Neuronal stem cell (in vitro differentiated cells): ENCODE data around the gene VGLL4.

Experiments
- DNase-seq: peaks from one replicate; pipeline ENCODE4 v3.0.0-alpha.2; 2013; ENCODE audit warnings: low spot score
- H2AFZ ChIP-seq: one replicate; pipeline ENCODE4 v1.6.1; 2013; ENCODE audit warnings: mild to moderate bottlenecking, low read length, inconsistent platforms
- H2AK5ac ChIP-seq: 2 replicates; pipeline ENCODE4 v1.6.1; 2013; ENCODE audit warnings: low read depth, mild to moderate bottlenecking, inconsistent platforms, low read length, moderate library complexity, mixed read lengths
- H2BK120ac ChIP-seq: 2 replicates; pipeline ENCODE4 v1.6.1; 2013; ENCODE audit warnings: low read depth, mild to moderate bottlenecking, inconsistent platforms, low read length, moderate library complexity, mixed read lengths
- H2BK12ac ChIP-seq: one replicate; pipeline ENCODE4 v1.6.1; 2013; ENCODE audit warnings: low read length, inconsistent platforms
- H2BK15ac ChIP-seq: 2 replicates; pipeline ENCODE4 v1.6.1; 2013; ENCODE audit warnings: mild to moderate bottlenecking, low read length, inconsistent platforms, mixed read lengths
- H2BK5ac ChIP-seq: one replicate; pipeline ENCODE4 v1.6.1; 2013; ENCODE audit warnings: inconsistent platforms, mild to moderate bottlenecking, low read length, moderate library complexity
- H3K14ac ChIP-seq: one replicate; pipeline ENCODE4 v1.6.1; 2013; ENCODE audit warnings: low read length, inconsistent platforms
- H3K18ac ChIP-seq: 2 replicates; pipeline ENCODE4 v1.6.1; 2013; ENCODE audit warnings: low read length, inconsistent platforms
- H3K23ac ChIP-seq: 2 replicates; pipeline ENCODE4 v1.6.1; 2013; ENCODE audit warnings: low read depth, mild to moderate bottlenecking, mixed read lengths, low read length, inconsistent platforms; ENCODE audit not compliant: poor library complexity
- H3K27ac ChIP-seq: replicated peaks from 3 replicates; pipeline ENCODE4 v1.5.1; 2013; ENCODE audit warnings: low read length, inconsistent platforms
- H3K27me3 ChIP-seq, 3 experiments: 2 replicates each; pipeline ENCODE4 v1.6.1; 2013; ENCODE audit warnings: low read length in 3 of 3, mild to moderate bottlenecking in 2 of 3, inconsistent platforms in 1 of 3, low read depth in 1 of 3, mixed read lengths in 1 of 3, moderate library complexity in 1 of 3; ENCODE audit not compliant: control insufficient read depth in 3 of 3, insufficient read depth in 3 of 3
- H3K36me3 ChIP-seq, 2 donors: replicated peaks in 1 of 2; 2 replicates each; pipeline ENCODE4 v1.6.1; 2013; ENCODE audit warnings: low read length in 2 of 2; ENCODE audit not compliant: control insufficient read depth in 2 of 2, insufficient read depth in 2 of 2
- H3K4ac ChIP-seq: 2 replicates; pipeline ENCODE4 v1.6.1; 2013; ENCODE audit warnings: inconsistent platforms, mild to moderate bottlenecking, low read length, moderate library complexity
- H3K4me1 ChIP-seq, 2 donors: 1 replicate in 1 of 2; 2 replicates in 1 of 2; pipeline ENCODE4 v1.6.1; 2013; ENCODE audit warnings: low read length in 2 of 2, low read depth in 1 of 2; ENCODE audit not compliant: control insufficient read depth in 2 of 2, insufficient read depth in 1 of 2
- H3K4me2 ChIP-seq: one replicate; pipeline ENCODE4 v1.6.1; 2013; ENCODE audit warnings: mild to moderate bottlenecking, low read length, inconsistent platforms; ENCODE audit not compliant: insufficient read depth, poor library complexity, severe bottlenecking
- H3K4me3 ChIP-seq, 2 donors: 2 replicates each; pipeline ENCODE4 v1.5.1; 2013; ENCODE audit warnings: low read length in 2 of 2, mild to moderate bottlenecking in 2 of 2, inconsistent platforms in 1 of 2, moderate library complexity in 1 of 2
- H3K79me1 ChIP-seq: one replicate; pipeline ENCODE4 v1.6.1; 2013; ENCODE audit warnings: low read depth, mild to moderate bottlenecking, inconsistent platforms, low read length, moderate library complexity
- H3K9ac ChIP-seq: one replicate; pipeline ENCODE4 v1.6.1; 2013; ENCODE audit warnings: mild to moderate bottlenecking, low read depth, low read length, inconsistent platforms; ENCODE audit not compliant: poor library complexity
- H3K9me3 ChIP-seq, 2 donors: replicated peaks in 1 of 2; 2 replicates each; pipeline versions ENCODE3 to v1.6.1; 2013; ENCODE audit warnings: low read length in 2 of 2, mild to moderate bottlenecking in 2 of 2, inconsistent platforms in 1 of 2, low read depth in 1 of 2, mixed read lengths in 1 of 2, moderate library complexity in 1 of 2; ENCODE audit not compliant: control insufficient read depth in 2 of 2, insufficient read depth in 1 of 2
- H4K8ac ChIP-seq: one replicate; pipeline ENCODE4 v1.6.1; 2013; ENCODE audit warnings: low read depth, mild to moderate bottlenecking, inconsistent platforms, low read length, moderate library complexity
- H4K91ac ChIP-seq: one replicate; pipeline ENCODE4 v1.6.1; 2013; ENCODE audit warnings: low read length, low read depth, mild to moderate bottlenecking, inconsistent platforms; ENCODE audit not compliant: poor library complexity
- WGBS, 2 donors: extraction: QIAGEN DNeasy Blood & Tissue Kit; methylation state at CpG; one replicate each; pipeline ENCODE4 v1.1.7; 2013; ENCODE audit warnings: missing lambda C conversion rate in 2 of 2, mixed read lengths in 1 of 2; ENCODE audit not compliant: insufficient read length in 2 of 2, insufficient replicate concordance in 1 of 2; ENCODE audit errors: extremely low coverage in 2 of 2; 5-methylcytosine and 5-hydroxymethylcytosine counted together

Gene VGLL4

GRCh38 chr3:11627612-11628011, 16.1 kb downstream of the VGLL4 start:
- Histone ChIP-seq H2BK5ac (no peak overlapping the region), H3K18ac (no peak overlapping the region), H3K9ac (no peak overlapping the region), H3K14ac (no peak overlapping the region), H3K4ac (no peak overlapping the region), H3K79me1 (peaks cover 6% of the 10 kb centered on the region), H3K27me3 (no peaks in the 10 kb centered on the region), H4K91ac (no peak overlapping the region), H3K4me2 (no peak overlapping the region), H3K23ac (no peak overlapping the region), H2AK5ac (no peak overlapping the region), H3K27ac (no peak overlapping the region), H2BK120ac (no peak overlapping the region), H3K4me1 (peaks cover 0 to 2% of the 10 kb centered on the region in 2 donors), H3K4me3 (no peak overlapping the region), H4K8ac (no peak overlapping the region), H3K9me3 (peaks cover 0 to 25% of the 10 kb centered on the region in 2 donors), H2BK12ac (no peak overlapping the region), H2AFZ (no peak overlapping the region), H3K36me3 (peaks cover 0 to 17% of the 10 kb centered on the region in 2 donors), H2BK15ac (no peak overlapping the region)
- no peak for DNase-seq
- no CpG with 5 or more reads among the region's 2 CpGs for WGBS, 2 donors

GRCh38 chr3:11626084-11626463, 17.6 kb downstream of the VGLL4 start:
- Histone ChIP-seq H4K91ac (no peak overlapping the region), H3K36me3 (peaks cover 0 to 17% of the 10 kb centered on the region in 2 donors), H3K9ac (no peak overlapping the region), H3K79me1 (peaks cover 4% of the 10 kb centered on the region), H3K18ac (no peak overlapping the region), H3K4me1 (no peaks in the 10 kb centered on the region), H3K27me3 (no peaks in the 10 kb centered on the region), H3K4me2 (no peak overlapping the region), H2AK5ac (no peak overlapping the region), H3K14ac (no peak overlapping the region), H3K23ac (no peak overlapping the region), H4K8ac (no peak overlapping the region), H3K4me3 (no peak overlapping the region), H3K4ac (no peak overlapping the region), H2AFZ (no peak overlapping the region), H2BK5ac (no peak overlapping the region), H2BK12ac (no peak overlapping the region), H3K27ac (no peak overlapping the region), H2BK15ac (no peak overlapping the region), H2BK120ac (no peak overlapping the region), H3K9me3 (peaks cover 0 to 29% of the 10 kb centered on the region in 2 donors)
- DNase-seq: no peak
- WGBS, 2 donors: no CpG with 5 or more reads among the region's 2 CpGs

GRCh38 chr3:11625376-11626083, 18.2 kb downstream of the VGLL4 start:
- Histone ChIP-seq H3K9me3 (peaks cover 0 to 25% of the 10 kb centered on the region in 2 donors), H3K36me3 (peaks cover 0 to 14% of the 10 kb centered on the region in 2 donors), H3K27ac (no peak overlapping the region)

GRCh38 chr3:11624704-11625375, 18.9 kb downstream of the VGLL4 start:
- no peaks in the 10 kb centered on the region for H3K27me3 ChIP-seq
- peaks cover 7% of the 10 kb centered on the region for H3K79me1 ChIP-seq
- H3K9me3 ChIP-seq: peaks cover 0 to 25% of the 10 kb centered on the region in 2 donors
- no peak overlapping the region for H3K27ac ChIP-seq
- no peak overlapping the region for H4K91ac ChIP-seq
- no peak overlapping the region for H2BK12ac ChIP-seq
- no CpG with 5 or more reads among the region's 7 CpGs for WGBS, 2 donors
- H2AFZ ChIP-seq: no peak overlapping the region
- no peak overlapping the region for H2BK120ac ChIP-seq
- H2BK15ac ChIP-seq: no peak overlapping the region
- no peak overlapping the region for H3K18ac ChIP-seq
- peaks cover 0 to 17% of the 10 kb centered on the region in 2 donors for H3K36me3 ChIP-seq
- H3K23ac ChIP-seq: no peak overlapping the region
- no peak overlapping the region for H3K4ac ChIP-seq
- H2BK5ac ChIP-seq: no peak overlapping the region
- H3K4me3 ChIP-seq: no peak overlapping the region
- H3K4me1 ChIP-seq: peaks cover 3 to 4% of the 10 kb centered on the region in 2 donors
- no peak overlapping the region for H2AK5ac ChIP-seq
- no peak overlapping the region for H3K9ac ChIP-seq
- H3K14ac ChIP-seq: no peak overlapping the region
- no peak overlapping the region for H3K4me2 ChIP-seq
- DNase-seq: no peak
- no peak overlapping the region for H4K8ac ChIP-seq

More at GRCh38 chr3:11625376-11626083, 18.2 kb downstream of the VGLL4 start:
- Histone ChIP-seq H3K4me1 (no peaks in the 10 kb centered on the region), H2AFZ (no peak overlapping the region), H3K23ac (no peak overlapping the region), H4K8ac (no peak overlapping the region), H2BK12ac (no peak overlapping the region), H2AK5ac (no peak overlapping the region), H3K14ac (no peak overlapping the region), H3K4ac (no peak overlapping the region), H4K91ac (no peak overlapping the region), H3K79me1 (peaks cover 4% of the 10 kb centered on the region), H2BK120ac (no peak overlapping the region), H3K4me2 (no peak overlapping the region), H3K4me3 (no peak overlapping the region), H2BK5ac (no peak overlapping the region), H3K18ac (no peak overlapping the region), H3K27me3 (no peaks in the 10 kb centered on the region), H2BK15ac (no peak overlapping the region), H3K9ac (no peak overlapping the region)
- no peak for DNase-seq
- WGBS, 2 donors: no CpG with 5 or more reads among the region's 5 CpGs
